Breast epithelium (tissue), 3 donors: ENCODE measurements around the gene PRSS48.

Experiments
- CTCF ChIP-seq, 3 donors: fragments of 450-650 bp; IDR thresholded peaks; one replicate each; pipeline ENCODE4 v1.5.1; 2016 to 2017; ENCODE audit warnings: antibody characterized with exemption in 3 of 3, mild to moderate bottlenecking in 3 of 3, moderate library complexity in 3 of 3
- POLR2A ChIP-seq: fragments of 450-650 bp; IDR thresholded peaks from one replicate; pipeline ENCODE4 v1.6.1; 2016; ENCODE audit warnings: antibody characterized with exemption, mild to moderate bottlenecking, moderate library complexity
- POLR2AphosphoS5 ChIP-seq, 3 donors: sonication (generic); formaldehyde crosslinking; IDR thresholded peaks; one replicate each; pipeline ENCODE4 v1.6.1; 2017; ENCODE audit warnings: antibody characterized with exemption in 3 of 3

DNA sequence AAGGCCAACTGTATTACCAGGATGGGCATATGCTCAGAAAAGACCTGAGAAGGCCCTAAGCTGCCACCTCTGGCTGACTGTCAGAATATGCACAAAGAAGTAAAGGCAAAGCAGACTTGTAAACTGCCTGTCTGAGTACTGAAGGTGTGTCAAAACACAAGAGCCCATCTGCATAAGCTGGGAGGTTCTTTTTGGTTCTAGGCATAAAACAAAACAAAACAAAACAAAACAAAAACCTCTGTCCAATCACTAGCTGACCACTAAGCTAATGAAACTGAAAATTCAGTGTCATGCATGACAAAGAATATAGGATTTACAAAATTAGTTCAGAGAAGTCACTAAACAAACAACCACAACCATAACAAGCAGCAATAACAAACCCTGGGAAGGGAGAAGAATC lies 27.8 kb downstream of the PRSS48 start:
- no peak for TF ChIP-seq POLR2A
- no peak for TF ChIP-seq CTCF (IDR thresholded peaks at IDR 0.05)
- TF ChIP-seq POLR2AphosphoS5 (IDR thresholded peaks at IDR 0.05): no peak
